Liver (tissue), 9 donors: ENCODE measurements around the gene IL17RB. TPM values are rescaled to one million over a fixed set of nuclear protein-coding genes. Genes with fewer than 3 reads are reported as not detected.

Source experiments
- DNase-seq: peaks from one replicate; pipeline ENCODE4 v3.0.0-alpha.2; 2017; ENCODE audit warnings: low spot score
- H3K27ac ChIP-seq, 2 donors: one replicate each; pipeline ENCODE4 v1.7.0; 2013; ENCODE audit warnings: inconsistent platforms in 2 of 2, low read length in 2 of 2, control low read depth in 1 of 2, low read depth in 1 of 2, mild to moderate bottlenecking in 1 of 2
- H3K27me3 ChIP-seq, 4 donors: one replicate each; pipeline versions ENCODE4 v1.6.1 to v1.7.0; 2013; ENCODE audit warnings: low read length in 3 of 4, inconsistent platforms in 1 of 4, mild to moderate bottlenecking in 1 of 4, moderate library complexity in 1 of 4; ENCODE audit not compliant: control insufficient read depth in 4 of 4, insufficient read depth in 4 of 4
- H3K36me3 ChIP-seq, 4 donors: one replicate each; pipeline versions ENCODE4 v1.6.1 to v1.7.0; 2013; ENCODE audit warnings: low read length in 3 of 4, mild to moderate bottlenecking in 3 of 4, low read depth in 1 of 4, moderate library complexity in 1 of 4; ENCODE audit not compliant: control insufficient read depth in 4 of 4, insufficient read depth in 3 of 4
- H3K4me1 ChIP-seq, 4 donors: one replicate each; pipeline versions ENCODE4 v1.6.1 to v1.7.0; 2013; ENCODE audit warnings: low read length in 3 of 4, mild to moderate bottlenecking in 3 of 4, moderate library complexity in 1 of 4; ENCODE audit not compliant: control insufficient read depth in 4 of 4, insufficient read depth in 4 of 4
- H3K4me3 ChIP-seq, 3 donors: one replicate each; pipeline versions ENCODE4 v1.6.1 to v1.7.0; 2013; ENCODE audit warnings: low read length in 3 of 3, control low read depth in 1 of 3, low read depth in 1 of 3, mild to moderate bottlenecking in 1 of 3
- H3K9ac ChIP-seq, 2 donors: one replicate each; pipeline ENCODE4 v1.7.0; 2013; ENCODE audit warnings: low read length in 2 of 2, mild to moderate bottlenecking in 2 of 2, moderate library complexity in 2 of 2, control low read depth in 1 of 2, low read depth in 1 of 2
- H3K9me3 ChIP-seq, 4 donors: one replicate each; pipeline versions ENCODE4 v1.6.1 to v1.7.0; 2013; ENCODE audit warnings: low read length in 3 of 4; ENCODE audit not compliant: control insufficient read depth in 4 of 4
- ATF3 ChIP-seq: IDR thresholded peaks from 2 replicates; pipeline ENCODE4 v1.6.1; 2016; ENCODE audit warnings: antibody characterized with exemption
- CTCF ChIP-seq: fragments of 150-350 bp; IDR thresholded peaks from 2 replicates; pipeline ENCODE4 v1.5.1; 2017; ENCODE audit warnings: improper control_type of control experiment, low read depth, low read length; ENCODE audit not compliant: missing input control
- FOXA1 ChIP-seq: IDR thresholded peaks from 2 replicates; pipeline ENCODE4 v1.6.1; 2016; ENCODE audit warnings: antibody characterized with exemption
- FOXA2 ChIP-seq: IDR thresholded peaks from 2 replicates; pipeline ENCODE4 v1.6.1; 2016; ENCODE audit warnings: antibody characterized with exemption
- HNF4A ChIP-seq, 2 donors: conservative IDR thresholded peaks; 2 replicates each; pipeline ENCODE4 v1.6.1; 2016; ENCODE audit warnings: antibody characterized with exemption in 2 of 2, mild to moderate bottlenecking in 2 of 2
- HNF4G ChIP-seq: IDR thresholded peaks from 2 replicates; pipeline ENCODE4 v1.6.1; 2016; ENCODE audit warnings: antibody characterized with exemption
- MAX ChIP-seq: IDR thresholded peaks from 2 replicates; pipeline ENCODE4 v1.6.1; 2016; ENCODE audit warnings: antibody characterized with exemption
- RAD21 ChIP-seq, 2 donors: IDR thresholded peaks; 2 replicates each; pipeline ENCODE4 v1.6.1; 2016; ENCODE audit warnings: antibody characterized with exemption in 2 of 2, mild to moderate bottlenecking in 2 of 2
- REST ChIP-seq: IDR thresholded peaks from 2 replicates; pipeline ENCODE4 v1.6.1; 2016; ENCODE audit warnings: antibody characterized with exemption, mild to moderate bottlenecking
- RXRA ChIP-seq, 2 donors: IDR thresholded peaks; 2 replicates each; pipeline ENCODE4 v1.6.1; 2017 to 2018; ENCODE audit warnings: antibody characterized with exemption in 2 of 2, mild to moderate bottlenecking in 1 of 2
- SP1 ChIP-seq: IDR thresholded peaks from 2 replicates; pipeline ENCODE4 v1.6.1; 2018; ENCODE audit warnings: antibody characterized with exemption, mild to moderate bottlenecking
- YY1 ChIP-seq: IDR thresholded peaks from 2 replicates; pipeline ENCODE4 v1.6.1; 2016; ENCODE audit warnings: antibody characterized with exemption, mild to moderate bottlenecking
- ZBTB33 ChIP-seq: IDR thresholded peaks from 2 replicates; pipeline ENCODE4 v1.6.1; 2016; ENCODE audit warnings: antibody characterized with exemption
- WGBS: extraction: QIAGEN DNeasy Blood & Tissue Kit; methylation state at CpG from one replicate; pipeline ENCODE4 v1.1.7; 2013; 5-methylcytosine and 5-hydroxymethylcytosine counted together
- polyA plus RNA-seq, 2 donors: library from polyadenylated mRNA; stranded (reverse) in 1 of 2; unstranded in 1 of 2; fragments of 200-250 nt in 1 of 2; fragments of >200 nt in 1 of 2; fragmentation: Nextera tagmentation in 1 of 2; extraction: Ambion mirVana in 1 of 2; gene quantifications; one replicate each; pipeline versions ENCODE4 v1.2.1 to v1.2.3, GENCODE V29; 2013 to 2015
- total RNA-seq, 2 donors: library from RNA; depleted of rRNA; stranded (reverse); fragments of >200 nt; gene quantifications; one replicate each; pipeline ENCODE4 v1.2.3, GENCODE V29; 2014
- donor health status: healthy.
- donor health status: healthy.
- donor health status: healthy.
- donor health status: healthy.
- donor health status: healthy.

The IL17RB gene
- total and polyA plus RNA-seq, 4 donors = 11.8 to 21.6 (median 15.8) TPM

GRCh38 chr3:53885239-53885638, 38.9 kb downstream of the IL17RB start:
- Histone ChIP-seq H3K4me1 (peaks cover 4 to 16% (median 14%) of the 10 kb centered on the region in 4 donors), H3K9me3 (no peaks in the 10 kb centered on the region), H3K9ac (no peak overlapping the region), H3K27me3 (no peaks in the 10 kb centered on the region), H3K36me3 (peaks cover 2 to 30% (median 25%) of the 10 kb centered on the region in 4 donors), H3K27ac (no peak overlapping the region), H3K4me3 (no peak overlapping the region)
- no peak for DNase-seq
- 95% methylated on average over 3 of the region's 3 CpGs for WGBS
- no peak for TF ChIP-seq RAD21 (IDR thresholded peaks at IDR 0.05)

- Histone ChIP-seq H3K36me3 (peaks cover 2 to 30% (median 25%) of the 10 kb centered on the region in 4 donors), H3K9me3 (no peaks in the 10 kb centered on the region), H3K4me3 (no peak overlapping the region), H3K9ac (no peak overlapping the region), H3K27ac (no peak overlapping the region), H3K27me3 (no peaks in the 10 kb centered on the region), H3K4me1 (peaks cover 0 to 17% (median 12%) of the 10 kb centered on the region in 4 donors)
- TF ChIP-seq RXRA (IDR thresholded peaks at IDR 0.05) = no peak
- TF ChIP-seq SP1 = no peak
- no peak for TF ChIP-seq MAX
- no peak for TF ChIP-seq YY1
- TF ChIP-seq FOXA2 = no peak
- no peak for DNase-seq
Observed at GRCh38 chr3:53887446-53887845, 41.1 kb downstream of the IL17RB start.

GRCh38 chr3:53888232-53888631, 41.9 kb downstream of the IL17RB start:
- no peak overlapping the region for H3K27ac ChIP-seq
- no peak overlapping the region for H3K4me3 ChIP-seq
- no peaks in the 10 kb centered on the region for H3K27me3 ChIP-seq
- 84% methylated on average over 1 of the region's 1 CpG for WGBS
- no peaks in the 10 kb centered on the region for H3K9me3 ChIP-seq
- peaks cover 0 to 19% (median 12%) of the 10 kb centered on the region in 4 donors for H3K4me1 ChIP-seq
- peaks cover 2 to 30% (median 23%) of the 10 kb centered on the region in 4 donors for H3K36me3 ChIP-seq
- no peak for DNase-seq
- no peak for TF ChIP-seq ZBTB33
- no peak for TF ChIP-seq ATF3
- TF ChIP-seq YY1 = no peak
- no peak for TF ChIP-seq RAD21 (IDR thresholded peaks at IDR 0.05)
- TF ChIP-seq RXRA (IDR thresholded peaks at IDR 0.05) = no peak
- no peak for TF ChIP-seq HNF4G
- TF ChIP-seq CTCF = no peak
- no peak for TF ChIP-seq SP1
- no peak for TF ChIP-seq FOXA1
- no peak for TF ChIP-seq HNF4A (conservative IDR thresholded peaks at IDR 0.05)
- TF ChIP-seq REST = no peak
- TF ChIP-seq MAX = no peak
- no peak overlapping the region for H3K9ac ChIP-seq
